Astrocyte (in vitro differentiated cells and primary cell): Measurements from ENCODE around the gene CAMK2D. TPM values are rescaled to one million over a fixed set of nuclear protein-coding genes. Genes with fewer than 3 reads are reported as not detected.

Source experiments
- DNase-seq: peaks from one replicate; pipeline ENCODE4 v3.0.0-alpha.2; 2010; ENCODE audit warnings: low read depth
- FAIRE-seq: peaks from 2 replicates; lab custom pipeline; 2011; peaks lifted over from hg19 to GRCh38; lab: Jason Lieb, UNC
- H2AFZ ChIP-seq: 2 replicates; pipeline ENCODE4 v1.6.0; 2012; ENCODE audit warnings: low read depth, low read length, inconsistent platforms
- H3K27ac ChIP-seq: 2 replicates; pipeline ENCODE4 v1.5.1; 2011; ENCODE audit warnings: low read depth, low read length, inconsistent platforms
- H3K27me3 ChIP-seq: 2 replicates; pipeline ENCODE4 v1.6.0; 2011; ENCODE audit warnings: low read length, inconsistent platforms; ENCODE audit not compliant: insufficient read depth
- H3K36me3 ChIP-seq: 2 replicates; pipeline ENCODE4 v1.5.1; 2011; ENCODE audit warnings: low read length, inconsistent platforms; ENCODE audit not compliant: insufficient read depth
- H3K4me1 ChIP-seq: 2 replicates; pipeline ENCODE4 v1.5.1; 2011; ENCODE audit warnings: low read length, inconsistent platforms; ENCODE audit not compliant: insufficient read depth
- H3K4me2 ChIP-seq: 2 replicates; pipeline ENCODE4 v1.6.0; 2012; ENCODE audit warnings: low read length, inconsistent platforms
- H3K4me3 ChIP-seq: 2 replicates; pipeline ENCODE4 v1.5.1; 2011; ENCODE audit warnings: low read depth, mild to moderate bottlenecking, low read length, inconsistent platforms; ENCODE audit not compliant: insufficient read depth
- H3K79me2 ChIP-seq: 2 replicates; pipeline ENCODE4 v1.6.0; 2012; ENCODE audit warnings: mild to moderate bottlenecking, low read length, inconsistent platforms; ENCODE audit not compliant: insufficient read depth
- H3K9ac ChIP-seq: 2 replicates; pipeline ENCODE4 v1.6.0; 2012; ENCODE audit warnings: mild to moderate bottlenecking, low read length, inconsistent platforms
- H3K9me3 ChIP-seq: 2 replicates; pipeline ENCODE4 v1.5.1; 2012; ENCODE audit warnings: low read depth, mild to moderate bottlenecking, low read length, inconsistent platforms; ENCODE audit not compliant: insufficient read depth
- H4K20me1 ChIP-seq: 2 replicates; pipeline ENCODE4 v1.6.0; 2012; ENCODE audit warnings: low read length, inconsistent platforms; ENCODE audit not compliant: insufficient read depth
- H3K27ac Mint-ChIP-seq: one replicate; pipeline ENCODE4 v1.8.0; 2021; ENCODE audit warnings: mild to moderate bottlenecking, mixed read lengths; ENCODE audit not compliant: unreplicated experiment
- H3K27me3 Mint-ChIP-seq: one replicate; pipeline ENCODE4 v1.8.0; 2021; ENCODE audit warnings: low read depth, mixed read lengths; ENCODE audit not compliant: unreplicated experiment
- H3K36me3 Mint-ChIP-seq: one replicate; pipeline ENCODE4 v1.8.0; 2021; ENCODE audit warnings: low read depth, mixed read lengths; ENCODE audit not compliant: unreplicated experiment
- H3K4me1 Mint-ChIP-seq: one replicate; pipeline ENCODE4 v1.8.0; 2021; ENCODE audit warnings: low read depth, mixed read lengths; ENCODE audit not compliant: unreplicated experiment
- H3K4me3 Mint-ChIP-seq: one replicate; pipeline ENCODE4 v1.8.0; 2021; ENCODE audit warnings: mild to moderate bottlenecking, moderate library complexity, mixed read lengths; ENCODE audit not compliant: unreplicated experiment
- H3K9me3 Mint-ChIP-seq: one replicate; pipeline ENCODE4 v1.8.0; 2021; ENCODE audit warnings: mild to moderate bottlenecking, mixed read lengths; ENCODE audit not compliant: unreplicated experiment
- CTCF ChIP-seq: IDR thresholded peaks from 2 replicates; pipeline ENCODE4 v1.5.1; 2011; ENCODE audit warnings: low read depth, mild to moderate bottlenecking, inconsistent platforms, low read length, moderate library complexity; ENCODE audit not compliant: insufficient read depth
- EZH2 ChIP-seq: IDR thresholded peaks from 2 replicates; pipeline ENCODE4 v1.6.1; 2012; ENCODE audit warnings: mild to moderate bottlenecking, low read length, inconsistent platforms; ENCODE audit not compliant: insufficient read depth
- total RNA-seq: library from RNA; stranded (reverse); gene quantifications from 2 replicates; pipeline ENCODE4 v1.2.1, GENCODE V29; 2021

Gene CAMK2D
- total RNA-seq, 1 donor from 2014 or later, result 80.8 TPM

DNA sequence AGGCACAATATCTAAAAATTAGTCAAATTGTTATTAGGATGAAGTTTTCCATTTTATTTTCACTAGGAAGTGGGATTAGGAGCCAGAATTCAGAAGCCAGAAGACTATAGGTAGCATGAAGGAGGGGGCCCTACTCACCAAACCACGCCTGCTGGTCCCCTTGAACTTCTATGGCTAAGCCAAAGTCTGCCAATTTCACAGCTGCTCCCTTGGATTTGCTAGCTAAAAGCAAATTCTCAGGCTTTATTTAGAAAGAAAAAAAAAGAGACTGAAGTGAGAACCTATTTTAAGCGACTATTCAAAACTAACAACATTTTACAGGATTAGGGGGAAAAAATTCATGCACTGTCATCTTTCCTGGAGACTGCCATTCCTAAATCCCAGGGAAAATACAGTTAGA lies 224.3 kb downstream of the CAMK2D start:
- Histone ChIP-seq H3K27ac (no peak overlapping the region), H2AFZ (no peak overlapping the region), H3K27me3 (no peaks in the 10 kb centered on the region), H3K79me2 (no peaks in the 10 kb centered on the region), H3K36me3 (no peaks in the 10 kb centered on the region), H4K20me1 (no peaks in the 10 kb centered on the region), H3K9me3 (no peaks in the 10 kb centered on the region), H3K9ac (no peak overlapping the region), H3K4me2 (no peak overlapping the region), H3K4me3 (no peak overlapping the region), H3K4me1 (peaks cover 3% of the 10 kb centered on the region)
- Mint-ChIP-seq H3K9me3 (no peaks in the 10 kb centered on the region), H3K4me1 (peaks cover 24% of the 10 kb centered on the region), H3K36me3 (peaks cover 8% of the 10 kb centered on the region), H3K27me3 (no peaks in the 10 kb centered on the region), H3K4me3 (no peak overlapping the region), H3K27ac (no peak overlapping the region)
- TF ChIP-seq EZH2, result no peak
- no peak for TF ChIP-seq CTCF
- DNase-seq (no peak), FAIRE-seq (no peak)

DNA sequence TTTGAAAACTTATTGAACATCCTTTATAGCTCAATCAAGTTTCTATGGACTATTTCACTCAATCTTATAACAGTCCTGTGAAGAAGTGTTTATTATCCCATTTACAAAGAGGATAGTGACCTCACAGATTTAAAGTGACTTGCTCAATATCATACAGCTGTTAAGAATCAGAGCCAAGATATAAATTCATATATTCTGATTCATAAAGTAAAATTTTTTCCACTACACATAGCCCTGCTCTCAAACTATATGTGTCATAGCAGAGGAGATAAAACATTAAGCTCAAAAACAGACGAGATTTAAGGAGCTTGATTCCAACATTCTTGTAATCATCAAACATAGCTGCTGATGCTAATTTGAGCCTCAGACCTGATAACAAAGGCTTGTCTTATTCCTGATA lies 226.8 kb downstream of the CAMK2D start:
- Histone ChIP-seq H2AFZ (no peak overlapping the region), H3K4me2 (no peak overlapping the region), H3K4me3 (no peak overlapping the region), H4K20me1 (no peaks in the 10 kb centered on the region), H3K36me3 (peaks cover 3% of the 10 kb centered on the region), H3K9ac (no peak overlapping the region), H3K27me3 (no peaks in the 10 kb centered on the region), H3K79me2 (no peaks in the 10 kb centered on the region), H3K4me1 (peaks cover 3% of the 10 kb centered on the region), H3K27ac (no peak overlapping the region), H3K9me3 (no peaks in the 10 kb centered on the region)
- peaks cover 11% of the 10 kb centered on the region for H3K4me1 Mint-ChIP-seq
- no peak overlapping the region for H3K4me3 Mint-ChIP-seq
- no peaks in the 10 kb centered on the region for H3K9me3 Mint-ChIP-seq
- H3K27ac Mint-ChIP-seq, result no peak overlapping the region
- no peaks in the 10 kb centered on the region for H3K27me3 Mint-ChIP-seq
- peaks cover 8% of the 10 kb centered on the region for H3K36me3 Mint-ChIP-seq
- FAIRE-seq (peak; percentile 64), DNase-seq (peak; percentile 37)
- TF ChIP-seq EZH2, result no peak

DNA sequence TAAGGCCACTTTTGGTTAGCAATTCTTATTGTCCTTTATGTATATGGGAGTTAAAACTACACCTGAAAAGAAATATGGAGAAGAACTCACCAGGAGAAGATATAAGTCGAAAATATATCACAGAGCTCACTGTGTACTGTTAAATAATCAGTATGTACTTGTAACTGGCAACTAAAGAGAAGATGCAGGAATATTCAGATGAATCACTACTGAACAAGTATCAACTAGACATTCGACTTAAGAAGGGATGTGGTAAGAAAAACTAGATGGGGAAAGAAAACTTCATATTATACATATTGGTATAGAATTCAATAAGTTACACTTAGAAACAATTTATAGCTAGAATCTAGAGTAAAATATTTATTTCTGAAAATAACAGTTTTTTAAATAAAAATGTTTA lies 230.0 kb downstream of the CAMK2D start:
- no peaks in the 10 kb centered on the region for H3K27me3 Mint-ChIP-seq
- peaks cover 4% of the 10 kb centered on the region for H3K4me1 Mint-ChIP-seq
- DNase-seq (no peak), FAIRE-seq (no peak)
- no peak for TF ChIP-seq EZH2
- no peak for TF ChIP-seq CTCF
- no peaks in the 10 kb centered on the region for H3K79me2 ChIP-seq
- H3K36me3 Mint-ChIP-seq, result peaks cover 8% of the 10 kb centered on the region
- H3K36me3 ChIP-seq, result peaks cover 15% of the 10 kb centered on the region
- H3K9me3 ChIP-seq, result no peaks in the 10 kb centered on the region
- H3K4me1 ChIP-seq, result no peaks in the 10 kb centered on the region
- H3K27ac ChIP-seq, result no peak overlapping the region
- H2AFZ ChIP-seq, result no peak overlapping the region
- H3K9me3 Mint-ChIP-seq, result no peaks in the 10 kb centered on the region
- no peak overlapping the region for H3K4me2 ChIP-seq
- H3K27me3 ChIP-seq, result no peaks in the 10 kb centered on the region
- no peak overlapping the region for H3K9ac ChIP-seq
- H3K4me3 Mint-ChIP-seq, result no peak overlapping the region
- H3K27ac Mint-ChIP-seq, result no peak overlapping the region
- no peak overlapping the region for H3K4me3 ChIP-seq
- H4K20me1 ChIP-seq, result no peaks in the 10 kb centered on the region
